GM12864 (cell line): ENCODE results near the gene LYPD8.

Source experiments
- DNase-seq: peaks from one replicate; pipeline ENCODE4 v3.0.0-alpha.2; 2011; ENCODE audit warnings: low read depth
- H3K4me3 ChIP-seq: 2 replicates; pipeline ENCODE4 v1.5.1; 2011; ENCODE audit warnings: mild to moderate bottlenecking, low read depth, low read length, control low read depth
- CTCF ChIP-seq: IDR thresholded peaks from 2 replicates; pipeline ENCODE4 v1.5.1; 2011; ENCODE audit warnings: low read depth, mild to moderate bottlenecking, moderate library complexity, low read length, control low read depth, inconsistent platforms; ENCODE audit errors: missing control alignments

LYPD8 gene

GRCh38 chr1:248757784-248758195, 2.2 kb upstream of the LYPD8 start:
- no peak for DNase-seq
- no peak for TF ChIP-seq CTCF
- H3K4me3 ChIP-seq, result no peak overlapping the region

- TF ChIP-seq CTCF, result no peak
- no peak for DNase-seq
- H3K4me3 ChIP-seq, result no peak overlapping the region
Measured at GRCh38 chr1:248756636-248757035, 1.1 kb upstream of the LYPD8 start.

- DNase-seq, result no peak
- TF ChIP-seq CTCF, result no peak
Measured at GRCh38 chr1:248756151-248756550, 592 bp upstream of the LYPD8 start.

GRCh38 chr1:248753708-248754280, 1.8 kb downstream of the LYPD8 start:
- TF ChIP-seq CTCF, result no peak
- H3K4me3 ChIP-seq, result no peak overlapping the region
- no peak for DNase-seq

More at GRCh38 chr1:248756151-248756550, 592 bp upstream of the LYPD8 start:
- no peak overlapping the region for H3K4me3 ChIP-seq

GRCh38 chr1:248753029-248753594, 2.4 kb downstream of the LYPD8 start:
- no peak for DNase-seq
- TF ChIP-seq CTCF, result no peak
- H3K4me3 ChIP-seq, result no peak overlapping the region

- DNase-seq, result no peak
- no peak overlapping the region for H3K4me3 ChIP-seq
Measured at GRCh38 chr1:248752161-248753028, 3.2 kb downstream of the LYPD8 start.

More at GRCh38 chr1:248752161-248753028, 3.2 kb downstream of the LYPD8 start:
- no peak for TF ChIP-seq CTCF
